HepG2 (cell line): Measurements from ENCODE around the gene TGM2. TPM values are rescaled to one million over a fixed set of nuclear protein-coding genes. Genes with fewer than 3 reads are reported as not detected.
"Not testable (repeated sequence)": the region's sequence is repeated elsewhere in the genome, so short reads cannot be mapped to it uniquely, and the experiment has no call there.

ENCODE experiments used
- ATAC-seq: fragments of 200-7000 bp; cut with Tn5 transposase; 3 replicates; pipeline ENCODE4 v1.9.1; 2020; ENCODE audit warnings: mild to moderate bottlenecking, moderate library complexity
- BruUV-seq: library from RNA; stranded (reverse); fragments of 400-500 nt; replicated peaks from 2 replicates; lab custom pipeline; 2021; lab: Mats Ljungman, UMichigan
- CTCF ChIA-PET: fragments of 300-600 bp; formaldehyde crosslinking; extraction: SDS; loops from one replicate; lab custom pipeline; 2021; ENCODE audit warnings: low total read pairs, inconsistent platforms, low intra/inter-chr PET ratio; lab: Yijun Ruan, JAX
- POLR2A ChIA-PET: fragments of 350-600 bp; sonication (Branson Sonifier 250); formaldehyde crosslinking; loops from one replicate; lab custom pipeline; 2020; ENCODE audit warnings: antibody characterized with exemption, inconsistent platforms; lab: Yijun Ruan, JAX
- DNase-seq: peaks from one replicate; pipeline ENCODE4 v3.0.0-alpha.2; 2015; ENCODE audit warnings: low spot score
- FAIRE-seq: peaks from 3 replicates; lab custom pipeline; 2011; peaks lifted over from hg19 to GRCh38; lab: Jason Lieb, UNC
- H2AFZ ChIP-seq: one replicate; pipeline ENCODE4 v1.6.1; 2011; ENCODE audit warnings: low read length, inconsistent platforms
- H3K27ac ChIP-seq: fragments of 300-600 bp; 3 replicates; pipeline ENCODE4 v1.8.0; 2011; ENCODE audit warnings: mixed run types, mild to moderate bottlenecking, mixed read lengths, low read length, inconsistent platforms; ENCODE audit not compliant: insufficient read depth; ENCODE audit errors: extremely low read length
- H3K27me3 ChIP-seq, 2 experiments: fragments of 200-600 bp in 1 of 2; 2 replicates in 1 of 2; 3 replicates in 1 of 2; pipeline versions ENCODE4 v1.6.0 to v1.8.0; 2011; ENCODE audit warnings: low read length in 2 of 2, mild to moderate bottlenecking in 2 of 2, moderate library complexity in 2 of 2, inconsistent platforms in 1 of 2; ENCODE audit not compliant: insufficient read depth in 2 of 2, control insufficient read depth in 1 of 2
- H3K36me3 ChIP-seq, 2 experiments: fragments of 200-600 bp in 1 of 2; replicated peaks in 1 of 2; 2 replicates in 1 of 2; 3 replicates in 1 of 2; pipeline versions ENCODE4 v1.5.1 to v1.8.0; 2011; ENCODE audit warnings: low read length in 2 of 2, inconsistent platforms in 1 of 2; ENCODE audit not compliant: insufficient read depth in 2 of 2, control insufficient read depth in 1 of 2
- H3K4me1 ChIP-seq: 2 replicates; pipeline ENCODE4 v1.5.1; 2012; ENCODE audit warnings: low read length, inconsistent platforms; ENCODE audit not compliant: insufficient read depth
- H3K4me2 ChIP-seq: 2 replicates; pipeline ENCODE4 v1.6.0; 2011; ENCODE audit warnings: low read depth, low read length, inconsistent platforms
- H3K4me3 ChIP-seq, 3 experiments: fragments of 200-600 bp in 1 of 3; sonication (generic), shearing (Covaris generic) in 1 of 3; replicated peaks in 1 of 3; 2 replicates each; pipeline ENCODE4 v1.5.1; 2011 to 2016; ENCODE audit warnings: low read length in 3 of 3, inconsistent platforms in 2 of 3, low read depth in 2 of 3, mild to moderate bottlenecking in 2 of 3, control low read depth in 1 of 3, mixed read lengths in 1 of 3; ENCODE audit not compliant: insufficient read depth in 1 of 3
- H3K79me2 ChIP-seq: one replicate; pipeline ENCODE4 v1.6.1; 2011; ENCODE audit warnings: low read length, inconsistent platforms; ENCODE audit not compliant: insufficient read depth
- H3K9ac ChIP-seq: 2 replicates; pipeline ENCODE4 v1.6.0; 2011; ENCODE audit warnings: mild to moderate bottlenecking, low read depth, low read length, inconsistent platforms; ENCODE audit not compliant: insufficient read depth
- H3K9me3 ChIP-seq: 2 replicates; pipeline ENCODE4 v1.5.1; 2012; ENCODE audit warnings: mild to moderate bottlenecking, low read length
- H4K20me1 ChIP-seq: 2 replicates; pipeline ENCODE4 v1.6.0; 2011; ENCODE audit warnings: inconsistent platforms, mild to moderate bottlenecking, low read length, moderate library complexity; ENCODE audit not compliant: insufficient read depth
- ARNTL ChIP-seq: sonication (generic); formaldehyde crosslinking; IDR thresholded peaks from 2 replicates; pipeline ENCODE4 v1.4.0; 2020; ENCODE audit warnings: mild to moderate bottlenecking, missing genetic modification reagents
- BRCA1 ChIP-seq: sonication (generic); formaldehyde crosslinking; IDR thresholded peaks from 2 replicates; pipeline ENCODE4 v1.4.0; 2020; ENCODE audit warnings: missing genetic modification reagents
- CREB1 ChIP-seq, 2 experiments: fragments of 450-650 bp in 1 of 2; IDR thresholded peaks; 2 replicates each; pipeline ENCODE4 v1.6.1; 2016 to 2017; ENCODE audit warnings: control low read depth in 1 of 2, mild to moderate bottlenecking in 1 of 2, missing compliant biosample characterization in 1 of 2, missing genetic modification characterization in 1 of 2
- SIX4 ChIP-seq: sonication (generic); formaldehyde crosslinking; IDR thresholded peaks from 2 replicates; pipeline ENCODE4 v1.4.0; 2020; ENCODE audit warnings: missing genetic modification reagents
- SRSF4 ChIP-seq: fragments of 200-400 bp; formaldehyde crosslinking; IDR thresholded peaks from one replicate; pipeline ENCODE4 v1.6.1; 2018; ENCODE audit warnings: mild to moderate bottlenecking, low read depth, low read length, moderate library complexity; ENCODE audit not compliant: poor library complexity, severe bottlenecking
- ZNF430 ChIP-seq: sonication (generic); formaldehyde crosslinking; IDR thresholded peaks from 2 replicates; pipeline ENCODE4 v1.9.0; 2021; ENCODE audit warnings: mild to moderate bottlenecking, missing genetic modification reagents
- ZNF460 ChIP-seq: sonication (generic); formaldehyde crosslinking; IDR thresholded peaks from 2 replicates; pipeline ENCODE4 v1.5.1; 2020; ENCODE audit warnings: missing genetic modification reagents, mild to moderate bottlenecking, borderline replicate concordance
- whole genome bisulfite sequencing: methylation state at CpG from one replicate; pipeline ENCODE4 v1.1.6; 2017; ENCODE audit warnings: low lambda C conversion rate; 5-methylcytosine and 5-hydroxymethylcytosine counted together
- in situ Hi-C: cut with HindIII; loops from 2 replicates; pipeline ENCODE4 v1.10.0; 2017; ENCODE audit warnings: low pct_unique_long_range_greater_than_20kb; ENCODE audit not compliant: extremely low pct_ligation_motif_present
- intact Hi-C: fragments of 100-400 bp; cut with micrococcal nuclease; formaldehyde crosslinking; loops from one replicate; pipeline ENCODE4 v1.10.0; 2022; ENCODE audit not compliant: unreplicated experiment
- polyA plus RNA-seq, 8 experiments: library from polyadenylated mRNA; depleted of rRNA in 3 of 8; stranded (reverse) in 7 of 8; unstranded in 1 of 8; fragments of >200 nt; fragmentation: Illumina TruSeq in 4 of 8; extraction: Trizol in 4 of 8; gene quantifications; 2 replicates each; pipeline versions ENCODE4 v1.2.1 to v1.2.3, GENCODE V29; 2011 to 2016; ENCODE audit warnings: low read depth in 4 of 8, missing spikeins in 1 of 8, mixed read lengths in 1 of 8; ENCODE audit not compliant: insufficient read depth in 1 of 8
- total RNA-seq, 5 experiments: library from RNA; depleted of rRNA; stranded (reverse); fragments of >200 nt; fragmentation: Illumina TruSeq; extraction: Trizol; gene quantifications; 2 replicates each; pipeline ENCODE4 v1.2.3, GENCODE V29; 2016; ENCODE audit warnings: low read depth in 1 of 5
- TF ChIP-seq, protein P1 (sequence below): sonication (generic); formaldehyde crosslinking; IDR thresholded peaks from 2 replicates; pipeline ENCODE4 v1.8.0; 2022; ENCODE audit warnings: missing genetic modification reagents, mild to moderate bottlenecking, inconsistent platforms, borderline replicate concordance
- TF ChIP-seq, protein P2 (sequence below): sonication (generic); formaldehyde crosslinking; conservative IDR thresholded peaks from 2 replicates; pipeline ENCODE4 v1.8.0; 2022; ENCODE audit warnings: missing genetic modification reagents
- TF ChIP-seq, protein P3 (sequence below): sonication (generic); formaldehyde crosslinking; IDR thresholded peaks from 2 replicates; pipeline ENCODE4 v1.5.0; 2020; ENCODE audit warnings: mild to moderate bottlenecking, missing genetic modification reagents

TGM2 gene
- total and polyA plus RNA-seq, 2 of the 13 experiments (the other 11 are each of a cell fraction or from before 2014, with no cell fraction given) = 4.2 to 46.4 TPM

DNA sequence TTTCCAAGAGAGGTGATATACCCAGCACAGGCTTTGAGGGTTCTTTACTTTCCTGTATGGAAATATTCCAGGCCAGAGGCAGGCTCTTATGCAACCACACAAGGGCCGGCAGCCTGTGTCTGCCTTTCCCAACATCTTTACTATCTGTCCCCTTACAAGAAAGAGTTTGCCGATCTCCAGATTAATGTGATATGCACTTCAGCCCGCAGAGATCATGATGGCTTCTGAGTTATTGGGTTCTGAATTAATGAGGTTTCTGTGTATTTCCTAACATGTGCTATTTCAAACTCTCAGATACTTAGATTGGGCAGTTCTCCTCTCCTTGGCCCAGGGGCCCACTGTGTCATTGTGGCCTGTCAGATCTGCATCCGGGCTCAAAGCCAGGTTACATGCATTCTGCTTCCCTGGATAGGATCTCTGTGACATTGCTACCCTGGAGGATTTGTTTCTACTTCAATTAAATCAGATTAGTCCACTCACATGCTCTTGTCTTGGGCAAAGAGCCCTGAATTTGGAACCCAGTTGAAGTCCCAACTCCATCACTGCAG lies 56.6 kb downstream of the TGM2 start (continued):
- TF ChIP-seq, protein P1, sequence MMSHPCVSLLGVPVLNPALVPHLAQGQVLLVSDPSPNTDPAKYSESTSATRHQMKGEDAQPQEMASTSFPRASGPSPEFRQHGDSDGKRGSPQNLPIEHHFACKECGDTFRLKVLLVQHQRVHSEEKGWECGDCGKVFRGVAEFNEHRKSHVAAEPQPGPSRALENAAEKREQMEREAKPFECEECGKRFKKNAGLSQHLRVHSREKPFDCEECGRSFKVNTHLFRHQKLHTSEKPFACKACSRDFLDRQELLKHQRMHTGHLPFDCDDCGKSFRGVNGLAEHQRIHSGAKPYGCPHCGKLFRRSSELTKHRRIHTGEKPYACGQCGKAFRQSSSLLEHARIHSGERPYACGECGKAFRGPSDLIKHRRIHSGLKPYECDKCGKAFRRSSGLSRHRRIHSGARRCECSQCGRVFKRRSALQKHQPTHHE = no peak
- no peak for TF ChIP-seq SRSF4
- TF ChIP-seq, protein P2, sequence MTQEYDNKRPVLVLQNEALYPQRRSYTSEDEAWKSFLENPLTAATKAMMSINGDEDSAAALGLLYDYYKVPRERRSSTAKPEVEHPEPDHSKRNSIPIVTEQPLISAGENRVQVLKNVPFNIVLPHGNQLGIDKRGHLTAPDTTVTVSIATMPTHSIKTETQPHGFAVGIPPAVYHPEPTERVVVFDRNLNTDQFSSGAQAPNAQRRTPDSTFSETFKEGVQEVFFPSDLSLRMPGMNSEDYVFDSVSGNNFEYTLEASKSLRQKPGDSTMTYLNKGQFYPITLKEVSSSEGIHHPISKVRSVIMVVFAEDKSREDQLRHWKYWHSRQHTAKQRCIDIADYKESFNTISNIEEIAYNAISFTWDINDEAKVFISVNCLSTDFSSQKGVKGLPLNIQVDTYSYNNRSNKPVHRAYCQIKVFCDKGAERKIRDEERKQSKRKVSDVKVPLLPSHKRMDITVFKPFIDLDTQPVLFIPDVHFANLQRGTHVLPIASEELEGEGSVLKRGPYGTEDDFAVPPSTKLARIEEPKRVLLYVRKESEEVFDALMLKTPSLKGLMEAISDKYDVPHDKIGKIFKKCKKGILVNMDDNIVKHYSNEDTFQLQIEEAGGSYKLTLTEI (CRISPR knock-in tag) = no peak
- no peak for TF ChIP-seq BRCA1 (CRISPR knock-in tag)
- no peak for TF ChIP-seq ZNF430 (CRISPR knock-in tag)

DNA sequence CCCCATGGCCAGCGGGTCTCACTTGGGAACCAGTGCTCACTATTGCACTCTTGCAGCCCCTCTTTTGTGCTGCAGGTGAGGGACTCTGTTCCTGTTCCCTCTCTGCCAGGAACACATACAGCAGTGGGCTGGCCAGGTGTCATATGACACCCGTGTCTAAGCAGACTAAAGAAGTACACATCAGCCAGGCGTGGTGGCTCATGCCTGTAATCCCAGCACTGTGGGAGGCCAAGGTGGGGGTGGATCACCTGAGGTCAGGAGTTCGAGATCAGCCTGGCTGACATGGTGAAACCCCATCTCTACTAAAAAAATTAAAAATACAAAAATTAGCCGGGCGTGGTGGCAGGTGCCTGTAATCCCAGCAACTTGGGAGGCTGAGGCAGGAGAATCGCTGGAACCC lies 57.2 kb downstream of the TGM2 start:
- BruUV-seq; ATAC-seq; intact Hi-C loops; H3K36me3 ChIP-seq; POLR2A ChIA-PET; H3K27ac ChIP-seq; DNase-seq; H3K79me2 ChIP-seq; FAIRE-seq; H3K9ac ChIP-seq; in situ Hi-C loops; H3K4me3 ChIP-seq; H2AFZ ChIP-seq; H3K9me3 ChIP-seq; H3K27me3 ChIP-seq; H4K20me1 ChIP-seq; H3K4me2 ChIP-seq; CTCF ChIA-PET; TF ChIP-seq CREB1 (CRISPR knock-in tag; IDR thresholded peaks at IDR 0.05): not testable (repeated sequence)
- peaks cover 48% of the 10 kb centered on the region for H3K4me1 ChIP-seq
- TF ChIP-seq SIX4 = 0 out of 2 replicates have a peak, but pooled peaks have one; percentile 55
- 0 out of 2 replicates have a peak, but pooled peaks have one; percentile 22 for TF ChIP-seq ARNTL (CRISPR knock-in tag)
- TF ChIP-seq, protein P3, sequence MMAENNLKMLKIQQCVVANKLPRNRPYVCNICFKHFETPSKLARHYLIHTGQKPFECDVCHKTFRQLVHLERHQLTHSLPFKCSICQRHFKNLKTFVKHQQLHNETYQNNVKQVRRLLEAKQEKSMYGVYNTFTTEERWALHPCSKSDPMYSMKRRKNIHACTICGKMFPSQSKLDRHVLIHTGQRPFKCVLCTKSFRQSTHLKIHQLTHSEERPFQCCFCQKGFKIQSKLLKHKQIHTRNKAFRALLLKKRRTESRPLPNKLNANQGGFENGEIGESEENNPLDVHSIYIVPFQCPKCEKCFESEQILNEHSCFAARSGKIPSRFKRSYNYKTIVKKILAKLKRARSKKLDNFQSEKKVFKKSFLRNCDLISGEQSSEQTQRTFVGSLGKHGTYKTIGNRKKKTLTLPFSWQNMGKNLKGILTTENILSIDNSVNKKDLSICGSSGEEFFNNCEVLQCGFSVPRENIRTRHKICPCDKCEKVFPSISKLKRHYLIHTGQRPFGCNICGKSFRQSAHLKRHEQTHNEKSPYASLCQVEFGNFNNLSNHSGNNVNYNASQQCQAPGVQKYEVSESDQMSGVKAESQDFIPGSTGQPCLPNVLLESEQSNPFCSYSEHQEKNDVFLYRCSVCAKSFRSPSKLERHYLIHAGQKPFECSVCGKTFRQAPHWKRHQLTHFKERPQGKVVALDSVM (CRISPR knock-in tag) = peak; percentile 59; the same call in 1 of the 2 replicates
- peak; percentile 55; the same call in 1 of the 2 replicates for TF ChIP-seq ZNF460 (CRISPR knock-in tag)
- TF ChIP-seq CREB1 (IDR thresholded peaks at IDR 0.05) = peak; percentile 39; the same call in 1 of the 2 replicates
- 70% methylated on average over 7 of the region's 7 CpGs for WGBS

DNA sequence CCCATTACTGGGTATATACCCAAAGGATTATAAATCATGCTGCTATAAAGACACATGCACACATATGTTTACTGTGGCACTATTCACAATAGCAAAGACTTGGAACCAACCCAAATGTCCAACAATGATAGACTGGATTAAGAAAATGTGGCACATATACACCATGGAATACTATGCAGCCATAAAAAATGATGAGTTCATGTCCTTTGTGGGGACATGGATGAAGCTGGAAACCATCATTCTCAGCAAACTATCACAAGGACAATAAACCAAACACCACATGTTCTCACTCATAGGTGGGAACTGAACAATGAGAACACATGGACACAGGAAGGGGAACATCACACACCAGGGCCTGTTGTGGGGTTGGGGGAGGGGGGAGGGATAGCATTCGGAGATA lies 57.7 kb downstream of the TGM2 start:
- H3K4me2 ChIP-seq, H3K27me3 ChIP-seq, H3K9ac ChIP-seq, in situ Hi-C loops, intact Hi-C loops, H3K4me3 ChIP-seq, BruUV-seq, H2AFZ ChIP-seq, H3K9me3 ChIP-seq, H3K79me2 ChIP-seq, CTCF ChIA-PET, DNase-seq, H3K36me3 ChIP-seq, ATAC-seq, H4K20me1 ChIP-seq, POLR2A ChIA-PET, FAIRE-seq, H3K27ac ChIP-seq: not testable (repeated sequence)
- peaks cover 46% of the 10 kb centered on the region for H3K4me1 ChIP-seq
- 96% methylated on average over 1 of the region's 1 CpG for WGBS
